ENCODE measurements around the gene TM4SF20.

TM4SF20 gene

DNA sequence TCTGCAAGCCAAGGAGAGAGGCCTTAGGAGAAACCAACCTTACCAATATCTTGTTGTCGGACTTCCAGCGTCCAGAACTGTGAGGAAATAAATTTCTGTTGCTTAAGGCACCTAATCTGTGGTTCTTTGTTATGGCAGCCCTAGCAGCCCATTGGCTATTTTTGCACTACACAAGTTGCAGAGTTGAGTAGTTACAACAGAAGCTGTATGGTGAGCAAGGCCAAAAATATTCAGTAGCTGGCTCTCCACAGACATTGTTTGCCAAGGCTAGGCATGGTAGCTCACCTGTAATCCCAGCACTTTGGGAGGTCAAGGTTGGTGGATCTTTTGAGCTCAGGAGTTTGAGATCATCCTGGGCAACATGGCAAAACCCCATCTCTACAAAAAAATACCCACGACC lies 35.7 kb upstream of the TM4SF20 start:
- DNase-seq (ENCODE audit: extremely low read depth, low read depth), result no peak
- TF ChIP-seq, protein P1, sequence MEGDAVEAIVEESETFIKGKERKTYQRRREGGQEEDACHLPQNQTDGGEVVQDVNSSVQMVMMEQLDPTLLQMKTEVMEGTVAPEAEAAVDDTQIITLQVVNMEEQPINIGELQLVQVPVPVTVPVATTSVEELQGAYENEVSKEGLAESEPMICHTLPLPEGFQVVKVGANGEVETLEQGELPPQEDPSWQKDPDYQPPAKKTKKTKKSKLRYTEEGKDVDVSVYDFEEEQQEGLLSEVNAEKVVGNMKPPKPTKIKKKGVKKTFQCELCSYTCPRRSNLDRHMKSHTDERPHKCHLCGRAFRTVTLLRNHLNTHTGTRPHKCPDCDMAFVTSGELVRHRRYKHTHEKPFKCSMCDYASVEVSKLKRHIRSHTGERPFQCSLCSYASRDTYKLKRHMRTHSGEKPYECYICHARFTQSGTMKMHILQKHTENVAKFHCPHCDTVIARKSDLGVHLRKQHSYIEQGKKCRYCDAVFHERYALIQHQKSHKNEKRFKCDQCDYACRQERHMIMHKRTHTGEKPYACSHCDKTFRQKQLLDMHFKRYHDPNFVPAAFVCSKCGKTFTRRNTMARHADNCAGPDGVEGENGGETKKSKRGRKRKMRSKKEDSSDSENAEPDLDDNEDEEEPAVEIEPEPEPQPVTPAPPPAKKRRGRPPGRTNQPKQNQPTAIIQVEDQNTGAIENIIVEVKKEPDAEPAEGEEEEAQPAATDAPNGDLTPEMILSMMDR (IDR thresholded peaks at IDR 0.05; ENCODE audit: low read depth, low read length), result no peak

DNA sequence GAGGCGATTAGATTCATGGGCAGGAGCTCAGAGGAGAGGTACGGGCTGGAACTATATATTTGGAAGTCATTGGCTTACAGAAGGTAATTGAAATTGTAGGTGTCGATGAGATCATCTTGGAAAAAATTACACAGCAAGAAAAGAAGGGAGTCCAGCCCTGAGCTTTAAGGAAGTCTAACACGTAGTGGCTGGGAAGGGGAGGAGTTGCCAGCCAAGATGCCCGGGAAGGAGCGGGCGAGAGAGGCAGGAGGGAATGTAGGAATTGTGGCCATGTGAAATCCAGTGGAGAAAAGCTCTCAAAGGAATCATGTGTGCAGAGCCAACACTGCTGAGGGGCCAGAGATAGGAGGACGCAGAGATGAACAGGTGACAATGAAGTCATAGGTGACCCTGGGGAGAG lies 34.3 kb upstream of the TM4SF20 start:
- no peak for DNase-seq (ENCODE audit: extremely low read depth, low read depth)
- TF ChIP-seq, protein P1 (IDR thresholded peaks at IDR 0.05; ENCODE audit: low read depth, low read length), result no peak

DNA sequence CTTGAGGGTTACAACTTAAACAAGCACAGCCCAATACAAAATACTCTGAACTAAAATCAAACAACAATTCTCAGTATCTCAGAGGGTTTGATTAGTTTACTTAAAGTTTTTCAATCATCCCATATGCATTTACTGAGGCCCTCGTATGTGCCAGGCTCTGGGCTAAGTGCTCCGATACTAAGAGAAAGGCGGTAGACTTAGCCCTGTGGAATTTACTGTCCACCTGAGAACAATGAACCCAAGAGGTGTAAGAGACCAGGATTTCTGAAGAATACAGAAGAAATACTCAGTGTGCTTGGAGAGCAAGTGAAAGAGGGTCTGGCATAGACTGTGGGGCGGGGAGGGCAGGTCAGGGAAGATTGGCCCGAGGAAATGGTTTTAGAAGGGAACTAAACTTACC lies 33.8 kb upstream of the TM4SF20 start:
- no peak for DNase-seq (ENCODE audit: extremely low read depth, low read depth)
- TF ChIP-seq, protein P1 (IDR thresholded peaks at IDR 0.05; ENCODE audit: low read depth, low read length), result no peak

DNA sequence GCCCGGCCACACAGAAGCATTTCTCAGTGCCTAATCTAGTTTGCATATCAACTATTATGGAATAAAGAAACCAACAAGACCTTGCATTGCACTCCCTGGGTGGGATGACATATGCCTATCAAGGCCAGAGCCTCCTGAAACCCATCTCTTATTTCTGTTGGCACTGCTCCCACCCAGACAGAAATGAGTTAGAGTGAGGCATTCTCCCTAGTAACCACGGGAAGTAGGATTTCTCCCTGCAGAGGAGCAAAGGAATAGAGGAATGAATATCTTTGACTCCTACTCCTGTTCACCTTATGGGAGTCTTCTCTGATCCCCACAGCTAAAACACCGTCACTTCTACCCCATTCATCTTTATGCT lies 32.9 kb upstream of the TM4SF20 start:
- TF ChIP-seq, protein P1 (IDR thresholded peaks at IDR 0.05; ENCODE audit: low read depth, low read length), result no peak
- DNase-seq (ENCODE audit: extremely low read depth, low read depth), result no peak

DNA sequence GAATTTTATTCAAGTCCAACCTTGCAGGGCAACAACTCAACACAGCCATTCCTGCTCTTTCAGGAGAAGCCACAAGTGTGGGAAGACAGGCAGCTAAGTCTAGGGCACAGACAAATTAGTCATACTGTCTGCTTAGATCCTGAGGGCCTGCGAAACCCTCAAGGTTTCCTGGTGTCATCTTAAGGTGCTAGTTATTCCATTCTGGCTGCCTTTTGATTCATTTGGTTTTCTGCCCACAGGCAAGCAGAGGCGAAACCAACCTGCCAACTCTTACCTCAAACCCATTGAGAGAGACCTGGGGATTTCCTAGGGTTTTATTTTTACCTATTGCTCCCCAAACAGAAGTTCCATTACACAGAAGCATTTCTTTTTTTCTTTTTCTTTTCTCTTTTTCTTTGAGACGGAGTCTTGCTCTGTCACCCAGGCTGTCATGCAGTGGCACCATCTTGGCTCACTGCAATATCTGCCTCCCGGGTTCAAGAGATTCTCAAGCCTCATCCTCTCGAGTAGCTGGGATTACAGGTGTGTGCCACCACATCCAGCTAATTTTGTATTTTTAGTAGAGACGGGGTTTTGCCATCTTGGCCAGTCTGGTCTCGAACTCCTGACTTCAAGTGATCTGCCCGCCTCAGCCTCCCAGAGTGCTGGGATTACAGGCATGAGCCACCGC lies 32.3 kb upstream of the TM4SF20 start:
- DNase-seq (ENCODE audit: extremely low read depth, low read depth), result no peak
- TF ChIP-seq, protein P1 (IDR thresholded peaks at IDR 0.05; ENCODE audit: low read depth, low read length), result no peak

DNA sequence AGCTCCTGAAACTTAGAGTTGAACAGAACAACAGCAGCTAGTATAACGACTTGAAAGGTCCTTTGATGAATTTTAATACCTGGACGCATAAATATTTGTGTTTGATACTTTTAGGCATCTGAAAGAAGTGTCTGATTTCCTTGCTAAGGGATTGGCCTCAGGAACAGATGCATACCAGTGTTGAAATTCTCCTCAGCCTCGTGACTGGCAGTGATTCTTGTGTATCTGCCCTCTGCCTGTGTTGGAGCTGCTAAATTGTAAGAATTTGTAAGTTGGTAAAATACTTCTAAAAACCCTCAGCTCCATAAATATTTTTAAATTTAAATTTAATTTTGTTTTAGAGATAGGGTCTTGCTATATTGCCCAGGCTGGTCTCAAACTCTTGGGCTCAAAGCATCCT lies 31.1 kb upstream of the TM4SF20 start:
- TF ChIP-seq, protein P1 (IDR thresholded peaks at IDR 0.05; ENCODE audit: low read depth, low read length), result no peak
- DNase-seq (ENCODE audit: extremely low read depth, low read depth), result no peak

DNA sequence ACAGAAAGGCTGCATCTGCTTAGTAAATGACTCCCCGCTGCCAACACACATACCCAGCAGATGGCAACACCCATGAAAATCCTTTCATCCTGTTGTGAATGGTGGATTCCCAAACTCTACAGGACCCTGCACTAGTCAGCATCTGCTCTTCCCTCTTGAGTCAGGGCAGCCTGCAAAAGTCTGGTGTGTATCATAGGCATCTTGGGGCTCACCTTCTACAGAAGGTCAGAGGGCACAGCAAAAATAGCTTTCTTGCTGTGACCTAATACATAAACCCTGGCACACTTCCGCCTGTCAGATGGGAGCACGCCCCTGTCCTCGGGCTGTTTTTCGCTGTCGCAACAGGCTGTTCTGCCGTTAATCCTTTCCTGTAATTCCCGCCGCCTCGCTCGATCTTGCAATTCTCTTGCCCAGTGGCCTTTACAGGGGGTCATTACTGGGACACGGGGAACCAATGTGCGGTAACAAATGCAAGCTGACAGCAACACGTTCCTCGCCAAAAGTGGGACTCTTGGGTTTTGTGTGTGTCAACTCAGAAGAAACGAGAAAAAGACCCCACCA lies 28.6 kb upstream of the TM4SF20 start:
- TF ChIP-seq, protein P1 (IDR thresholded peaks at IDR 0.05; ENCODE audit: low read depth, low read length), result no peak
- DNase-seq (ENCODE audit: extremely low read depth, low read depth), result no peak

All from AG09319 (cell line).